ENCODE measurements around the gene TMEM132D.

GRCh38 chr12:129294868-129295267 lies 609.0 kb downstream of the TMEM132D start:
- no peak for TF ChIP-seq NR3C1 (CRISPR knock-in tag; conservative IDR thresholded peaks at IDR 0.05; ENCODE audit: low read depth)
- no peak for TF ChIP-seq TCF7 (CRISPR knock-in tag; IDR thresholded peaks at IDR 0.05; ENCODE audit: low read depth)
- TF ChIP-seq CTCF (IDR thresholded peaks at IDR 0.05), result no peak
- TF ChIP-seq USF2 (CRISPR knock-in tag; IDR thresholded peaks at IDR 0.05), result no peak
- TF ChIP-seq PREB (CRISPR knock-in tag; IDR thresholded peaks at IDR 0.05; ENCODE audit: borderline replicate concordance), result no peak

All from WTC11 (cell line).